ENCODE results near the gene CRAMP1.

Gene CRAMP1

DNA sequence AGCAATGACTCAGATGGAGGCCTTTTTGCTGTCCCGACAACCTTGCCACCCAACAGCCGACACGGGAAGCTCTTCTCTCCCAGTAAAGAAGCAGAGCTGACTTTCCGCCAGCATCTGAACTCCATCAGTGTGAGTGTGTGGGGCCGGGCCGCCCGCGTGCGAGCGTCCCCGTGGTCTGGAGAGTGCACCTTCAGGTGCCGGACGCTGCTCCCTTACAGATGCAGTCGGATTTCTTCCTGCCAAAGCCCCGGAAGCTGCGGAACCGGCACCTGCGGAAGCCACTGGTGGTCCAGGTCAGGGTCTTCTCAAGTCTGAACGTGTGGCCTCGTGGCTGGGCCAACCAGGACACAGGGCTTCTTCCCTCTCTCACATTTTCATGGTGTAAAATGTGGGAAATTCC, 50.4 kb downstream of the CRAMP1 start:
- no peak for DNase-seq

DNA sequence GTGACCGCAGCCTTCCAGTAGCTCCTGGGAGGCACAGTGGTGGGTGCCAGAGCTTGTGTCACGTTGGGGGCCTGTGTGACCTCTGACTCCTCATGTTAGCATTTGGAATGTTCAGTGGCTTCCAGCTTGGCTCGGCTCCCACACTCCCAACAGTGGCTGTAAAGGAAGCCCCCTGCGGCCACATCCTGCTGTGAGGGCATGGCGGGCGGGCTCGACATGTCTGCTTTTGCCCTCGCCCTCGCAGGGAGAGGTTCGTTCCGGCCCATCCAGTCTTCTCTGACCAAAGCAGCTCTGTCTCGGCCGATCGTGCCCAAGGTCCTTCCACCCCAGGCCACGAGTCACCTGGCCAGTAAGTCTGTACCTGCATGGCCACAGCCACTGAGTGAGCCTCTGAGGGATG, 53.7 kb downstream of the CRAMP1 start:
- DNase-seq, result no peak

DNA sequence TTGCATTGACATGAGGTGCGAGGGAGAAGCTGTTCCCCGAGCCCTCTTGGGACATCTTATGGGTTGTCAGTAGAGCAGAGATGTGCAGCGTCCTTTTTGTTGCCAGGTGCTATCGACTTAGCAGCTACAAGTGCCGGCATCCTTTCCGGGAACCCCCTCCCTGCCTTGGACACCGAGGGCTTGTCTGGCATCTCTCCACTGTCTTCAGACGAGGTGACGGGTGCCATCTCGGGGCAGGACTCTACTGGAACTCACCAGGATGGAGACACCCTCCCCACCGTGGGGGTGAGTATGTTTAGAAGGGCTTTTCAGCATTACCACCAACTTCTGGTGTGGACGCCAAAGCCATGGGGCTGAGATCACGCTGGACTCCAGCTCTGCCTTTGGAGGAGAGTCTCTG, 54.2 kb downstream of the CRAMP1 start:
- no peak for DNase-seq

DNA sequence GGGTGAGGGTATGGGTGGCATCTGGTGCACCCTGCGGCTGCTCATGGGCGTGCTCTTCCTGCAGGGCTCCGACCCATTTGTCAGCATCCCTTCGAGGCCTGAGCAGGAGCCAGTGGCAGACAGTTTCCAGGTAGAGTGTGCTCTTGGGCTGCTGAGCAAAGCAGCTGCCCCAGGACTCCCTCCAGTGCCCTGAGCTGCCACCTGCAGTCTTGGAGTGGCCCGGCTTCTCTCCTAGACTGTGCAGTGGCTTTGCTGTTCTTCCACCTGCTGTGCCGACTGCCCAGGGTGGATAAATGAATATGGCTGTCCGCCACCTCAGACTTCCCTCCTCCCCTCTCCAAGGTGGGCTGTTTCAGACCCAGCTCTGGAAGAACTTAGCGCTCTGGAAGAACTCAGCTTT, 55.1 kb downstream of the CRAMP1 start:
- no peak for DNase-seq

DNA sequence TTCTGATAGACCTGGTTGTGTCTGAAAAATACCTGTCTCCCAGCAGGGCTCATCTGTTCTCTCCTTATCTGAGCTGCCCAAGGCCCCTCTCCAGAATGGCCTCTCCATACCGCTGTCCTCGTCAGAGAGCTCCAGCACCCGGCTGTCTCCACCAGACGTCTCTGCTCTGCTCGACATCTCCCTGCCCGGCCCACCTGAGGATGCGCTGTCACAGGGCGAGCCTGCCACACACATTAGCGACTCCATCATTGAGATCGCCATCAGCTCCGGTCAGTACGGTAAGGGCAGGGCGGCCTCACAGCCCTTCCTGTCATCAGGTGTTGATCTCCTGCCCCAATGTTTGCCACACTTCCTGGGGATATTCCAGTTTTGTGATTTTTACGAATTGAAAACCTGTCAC, 55.8 kb downstream of the CRAMP1 start:
- no peak for DNase-seq

DNA sequence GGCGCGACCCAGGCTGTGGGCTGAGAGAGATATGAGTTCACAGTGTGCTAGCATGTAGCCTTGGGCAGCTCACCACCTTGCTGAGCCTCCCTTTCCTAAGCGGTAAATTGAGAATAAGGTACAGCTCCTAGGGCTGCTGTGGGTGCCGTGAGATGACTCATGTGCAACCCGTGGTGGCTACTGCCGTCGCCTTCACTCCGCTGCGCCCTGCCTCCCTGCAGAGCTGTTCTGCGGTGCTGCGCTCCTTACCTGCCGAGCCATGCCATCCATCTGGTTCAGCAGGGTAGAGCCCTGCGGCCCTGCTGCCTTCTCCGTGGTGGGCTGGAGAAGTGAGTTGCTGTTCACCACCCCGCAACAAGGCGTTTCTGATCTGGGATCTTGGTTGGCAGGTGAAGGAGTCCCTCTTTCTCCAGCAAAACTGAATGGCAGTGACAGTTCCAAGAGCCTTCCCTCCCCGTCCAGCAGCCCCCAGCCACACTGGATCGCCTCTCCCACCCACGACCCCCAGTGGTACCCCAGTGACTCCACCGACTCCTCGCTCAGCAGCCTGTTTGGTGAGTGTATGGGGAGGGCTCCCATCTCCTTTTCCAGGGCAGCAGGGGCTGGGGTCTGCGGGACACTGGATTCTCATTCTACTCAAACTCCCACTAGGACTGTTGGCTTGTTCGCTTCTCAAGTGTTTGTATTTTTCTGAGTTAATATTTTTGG, 56.6 kb downstream of the CRAMP1 start:
- no peak for DNase-seq

DNA sequence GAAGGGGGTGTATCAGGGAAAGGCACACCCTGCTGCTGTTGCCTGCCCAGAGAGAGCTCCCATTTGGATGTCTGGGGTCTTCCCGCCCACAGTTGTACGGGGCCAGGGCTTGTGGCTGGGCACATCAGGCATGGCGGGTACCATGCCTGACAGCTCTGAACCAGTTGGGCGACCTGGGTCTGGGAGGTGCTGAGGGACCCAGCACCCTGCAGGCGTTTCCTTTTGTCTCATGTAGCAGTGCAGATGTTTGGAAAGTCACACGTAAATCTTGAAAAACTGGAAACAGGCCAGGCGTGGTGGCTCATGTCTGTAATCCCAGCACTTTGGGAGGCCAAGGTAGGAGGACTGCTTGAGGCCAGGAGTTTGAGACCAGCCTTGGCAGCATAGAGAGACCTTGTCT, 57.5 kb downstream of the CRAMP1 start:
- DNase-seq, result no peak

DNA sequence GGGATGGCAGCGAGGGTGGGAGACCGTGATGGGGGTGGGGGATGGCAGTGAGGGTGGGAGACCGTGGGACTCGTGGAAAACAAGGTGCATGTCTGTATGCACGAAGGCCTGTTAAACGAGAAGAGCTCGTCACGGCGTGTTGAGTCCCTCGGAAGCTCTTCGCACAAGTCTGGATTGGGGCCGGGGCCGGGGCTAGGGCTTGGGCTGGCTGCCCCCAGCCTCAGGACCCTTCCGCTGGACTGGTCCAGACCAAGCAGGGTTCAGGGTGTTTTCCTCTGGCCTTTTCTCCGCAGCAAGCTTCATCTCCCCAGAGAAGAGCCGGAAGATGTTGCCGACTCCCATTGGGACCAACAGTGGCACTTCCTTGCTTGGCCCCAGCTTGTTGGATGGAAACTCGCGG, 58.2 kb downstream of the CRAMP1 start:
- no peak for DNase-seq

DNA sequence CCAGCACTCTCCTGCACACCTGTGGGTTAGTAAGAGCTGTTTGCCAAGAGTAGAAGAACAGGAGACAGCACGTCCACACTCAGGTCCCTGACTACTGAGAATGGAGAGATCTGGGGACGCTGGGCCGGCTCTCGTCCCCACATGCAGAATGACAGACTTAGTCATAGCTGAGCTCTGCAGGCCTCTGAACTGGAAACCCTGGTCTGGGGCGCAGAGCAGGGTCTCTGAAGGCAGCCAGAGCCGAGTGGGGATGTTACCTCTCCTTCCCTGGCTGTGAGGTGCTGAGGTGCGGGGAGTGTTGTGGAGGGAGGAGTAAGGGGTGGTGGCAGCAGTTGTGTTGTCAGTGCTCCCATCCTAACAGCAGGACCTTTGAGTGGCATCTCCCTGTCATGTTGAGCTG, 58.7 kb downstream of the CRAMP1 start:
- no peak for DNase-seq

DNA sequence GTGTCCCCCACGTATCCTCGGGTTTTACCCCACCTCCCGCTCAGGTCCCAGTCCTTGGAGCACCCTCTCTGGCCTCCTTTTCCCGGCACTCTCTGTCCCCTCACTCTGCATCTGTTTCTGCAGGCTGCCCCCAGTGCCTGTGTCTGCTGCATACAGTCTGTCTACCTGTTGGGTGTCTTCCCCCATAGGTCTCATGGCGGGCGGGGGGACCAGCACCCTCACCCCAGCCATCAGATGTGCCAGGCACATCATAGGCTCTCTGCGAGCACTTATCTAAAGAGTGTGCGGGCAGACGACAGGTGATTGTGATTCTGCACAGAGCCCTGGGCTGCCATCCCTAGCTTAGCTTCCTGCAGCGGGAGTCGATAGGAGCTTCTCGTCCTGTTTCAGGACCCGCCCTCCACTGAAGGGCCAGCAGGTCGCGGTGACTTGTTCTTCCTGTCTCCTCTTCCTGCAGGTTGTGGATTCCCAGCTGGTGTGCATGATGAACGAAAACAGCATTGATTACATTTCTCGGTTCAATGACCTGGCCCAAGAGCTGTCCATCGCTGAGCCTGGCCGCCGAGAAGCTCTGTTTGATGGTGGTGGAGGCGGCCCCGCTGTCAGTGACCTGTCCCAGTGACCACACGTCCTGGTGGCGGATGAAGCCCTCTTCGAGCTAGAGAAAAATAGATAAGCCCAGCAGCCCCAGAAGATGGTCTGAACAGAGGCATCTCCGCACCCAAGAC, 61.4 kb downstream of the CRAMP1 start:
- DNase-seq, result no peak

DNA sequence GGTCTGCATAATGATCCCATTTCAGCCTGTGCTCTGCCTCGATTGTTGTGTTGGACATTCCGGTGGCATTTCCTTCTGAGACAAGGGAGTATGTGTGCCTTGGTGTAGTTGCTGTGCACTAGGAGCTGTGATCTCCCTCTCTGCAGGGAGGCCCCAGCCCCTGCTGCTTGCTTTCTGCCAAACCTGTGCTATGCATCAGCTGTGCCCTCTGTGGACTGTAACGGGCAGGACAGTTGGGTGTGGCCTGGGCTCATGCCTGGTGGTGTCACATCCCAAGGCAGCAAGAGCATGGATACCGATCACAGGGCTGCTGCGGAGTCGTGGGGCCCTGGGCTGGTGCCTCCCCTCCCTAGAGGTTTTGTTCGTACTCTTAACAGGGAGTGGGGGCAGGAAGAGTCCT, 62.1 kb downstream of the CRAMP1 start:
- no peak for DNase-seq

DNA sequence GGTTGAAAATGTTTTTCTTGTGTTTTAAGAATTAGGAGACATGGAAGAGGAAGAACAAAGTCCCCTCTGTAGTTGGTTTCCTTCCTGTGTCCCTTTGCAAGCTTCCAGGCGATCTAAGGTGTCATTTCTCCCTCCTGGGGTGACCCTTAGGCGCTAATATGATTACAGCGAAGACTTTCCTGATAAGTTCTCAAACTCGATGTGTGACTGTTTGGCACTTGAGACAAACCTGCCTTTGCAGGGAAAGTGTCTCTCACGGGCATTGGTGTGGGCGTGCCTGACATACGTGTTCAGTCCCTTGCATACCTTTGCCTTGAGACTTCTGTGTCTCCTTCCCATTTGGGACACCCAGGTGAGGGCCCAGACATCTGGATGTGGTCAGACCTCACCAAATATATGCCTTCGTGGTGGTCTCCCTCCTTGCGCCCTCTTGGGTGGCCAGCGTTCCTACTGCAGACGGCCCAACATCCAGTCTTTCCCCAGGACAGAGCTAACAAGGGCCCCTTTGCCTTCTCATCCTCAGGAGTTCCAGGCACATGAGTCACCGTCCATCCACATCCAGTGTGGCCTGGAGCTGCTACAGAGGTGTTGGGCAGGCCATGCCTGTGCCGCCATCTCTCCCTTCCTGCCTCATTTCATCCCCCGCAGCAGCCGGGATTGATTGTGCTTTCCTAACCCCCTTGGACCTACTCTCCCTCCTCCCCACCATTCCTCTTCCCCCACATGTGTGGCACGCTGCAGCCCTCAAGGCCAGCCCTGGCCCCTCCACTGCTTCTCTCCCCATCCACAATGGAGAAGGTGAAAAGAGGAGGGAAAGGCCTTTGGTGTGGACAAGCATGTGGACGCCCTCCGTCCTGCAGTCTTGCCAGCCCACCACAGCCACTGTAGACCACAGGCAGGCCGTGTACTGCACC, 62.8 kb downstream of the CRAMP1 start:
- no peak for DNase-seq

DNA sequence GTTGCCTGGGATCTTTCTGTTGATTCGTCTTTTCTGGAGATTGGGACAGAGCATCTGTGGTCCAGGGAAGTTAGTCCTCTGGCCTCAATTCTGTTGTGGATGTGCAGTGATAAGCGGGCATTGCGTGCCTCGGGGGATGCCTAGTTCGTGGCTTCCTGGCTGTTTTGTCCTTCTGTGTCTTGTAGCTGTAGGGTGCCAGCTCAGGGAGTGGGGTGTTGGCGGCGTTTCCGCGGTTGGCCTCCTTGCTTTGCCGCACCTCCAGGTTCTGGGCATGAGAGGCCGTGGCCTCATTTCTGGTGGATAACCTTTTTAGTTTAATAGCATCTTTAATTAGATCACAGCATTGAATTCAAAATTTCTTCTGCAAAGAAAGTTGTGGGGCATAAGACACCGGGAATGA, 64.5 kb downstream of the CRAMP1 start:
- no peak for DNase-seq

DNA sequence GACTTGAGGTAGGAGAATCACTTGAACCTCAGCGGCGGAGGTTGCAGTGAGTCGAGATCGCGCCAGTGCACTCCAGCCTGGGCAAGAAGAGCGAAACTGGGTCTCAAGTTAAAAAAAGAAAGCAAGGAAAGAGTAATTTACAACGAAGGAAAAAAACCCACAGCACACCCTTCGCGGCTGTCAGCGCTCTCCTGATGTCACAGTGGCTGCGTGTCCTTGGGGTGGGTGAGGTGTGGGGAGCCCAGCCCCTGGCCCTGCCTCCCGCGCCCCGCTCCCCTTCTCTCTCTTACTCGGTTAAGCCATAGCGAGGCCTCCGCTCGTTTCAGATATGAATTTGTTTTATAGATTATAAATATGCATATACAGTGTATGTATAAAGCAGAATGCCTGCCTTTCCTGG, 65.2 kb downstream of the CRAMP1 start:
- DNase-seq, result no peak

DNA sequence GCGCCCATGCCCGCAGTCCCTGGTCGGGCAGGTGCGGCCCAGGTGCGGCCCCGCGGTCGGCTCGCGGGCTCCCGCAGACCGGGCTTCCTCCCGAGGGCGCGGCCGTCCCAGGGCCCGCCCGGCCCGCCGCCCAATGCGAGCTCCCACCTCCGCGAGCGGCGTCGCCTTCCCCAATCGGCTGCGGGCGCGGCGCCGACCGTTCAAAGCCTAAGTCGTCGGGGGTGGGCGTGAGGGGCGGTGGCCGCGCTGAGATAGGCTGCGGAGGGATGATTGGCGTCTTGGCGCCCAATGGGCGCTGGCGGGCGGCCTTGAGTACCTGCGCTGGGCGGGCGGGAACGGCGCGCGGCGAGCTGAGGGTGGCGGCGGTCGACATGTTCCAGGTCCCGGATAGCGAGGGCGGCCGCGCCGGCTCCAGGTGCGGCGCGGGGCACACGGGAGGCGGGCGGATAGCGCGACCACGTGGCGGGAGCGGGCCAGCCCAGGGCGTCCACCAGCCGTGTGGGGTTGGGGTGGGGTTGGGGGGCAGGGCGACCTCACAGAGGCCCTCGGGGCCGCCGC, 65.9 kb downstream of the CRAMP1 start, which contains the start of gene JPT2:
Gene JPT2, plus strand, starts transcription at position 338 of the 558 bp plus-strand sequence. Its CDS starts 34 bp downstream, at position 372.
- DNase-seq, result peak; percentile 89

DNA sequence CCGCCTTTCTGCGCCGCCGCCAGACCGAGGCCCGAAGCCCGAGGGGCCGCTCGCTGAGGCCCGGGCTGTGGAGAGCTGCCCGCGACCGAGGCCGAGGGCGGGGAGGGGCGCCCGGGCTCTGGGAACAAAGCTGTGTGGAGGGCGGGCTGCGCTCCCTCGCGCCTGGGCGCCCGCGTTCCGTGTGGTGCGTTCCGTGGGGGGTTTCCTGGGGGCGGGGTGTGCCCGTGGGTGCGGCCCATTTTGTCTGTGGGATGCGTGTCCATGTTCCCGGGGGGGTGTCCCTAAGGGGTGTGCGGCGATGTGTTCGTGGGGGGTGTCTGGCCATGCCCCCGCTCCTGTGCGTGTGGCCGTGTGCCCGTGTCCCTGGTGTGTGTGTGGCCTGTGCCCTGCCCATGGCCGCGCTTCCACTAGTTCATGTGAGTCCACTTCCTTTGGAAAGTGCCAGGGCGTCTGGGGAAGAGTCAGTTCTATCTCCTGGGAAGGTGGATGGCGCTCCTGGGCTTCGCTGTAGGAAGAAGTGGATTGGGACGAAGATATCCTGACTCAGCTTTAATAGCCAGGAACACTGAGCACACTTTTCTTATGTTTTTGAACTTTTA, 66.4 kb downstream of the CRAMP1 start:
- DNase-seq, result peak; percentile 10

DNA sequence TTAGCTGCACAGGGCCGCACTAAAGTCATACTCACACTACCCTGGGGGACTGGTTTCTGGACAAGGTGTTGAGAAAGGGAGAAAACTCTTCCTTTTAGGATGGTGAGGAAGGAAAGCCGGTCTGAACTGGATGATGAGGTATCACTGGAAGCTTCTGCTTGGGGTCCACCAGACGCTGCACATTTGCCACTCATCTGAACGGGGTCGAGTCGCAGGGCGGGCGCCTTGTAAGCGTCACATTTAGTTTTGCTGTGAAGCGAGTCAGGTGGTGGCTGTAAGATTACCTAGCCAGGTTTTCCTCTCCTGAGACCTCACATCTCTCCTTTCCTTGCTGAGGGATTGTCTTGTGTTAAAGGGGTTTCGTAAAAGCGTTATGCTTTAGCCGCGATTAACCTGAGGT, 68.2 kb downstream of the CRAMP1 start:
- no peak for DNase-seq

DNA sequence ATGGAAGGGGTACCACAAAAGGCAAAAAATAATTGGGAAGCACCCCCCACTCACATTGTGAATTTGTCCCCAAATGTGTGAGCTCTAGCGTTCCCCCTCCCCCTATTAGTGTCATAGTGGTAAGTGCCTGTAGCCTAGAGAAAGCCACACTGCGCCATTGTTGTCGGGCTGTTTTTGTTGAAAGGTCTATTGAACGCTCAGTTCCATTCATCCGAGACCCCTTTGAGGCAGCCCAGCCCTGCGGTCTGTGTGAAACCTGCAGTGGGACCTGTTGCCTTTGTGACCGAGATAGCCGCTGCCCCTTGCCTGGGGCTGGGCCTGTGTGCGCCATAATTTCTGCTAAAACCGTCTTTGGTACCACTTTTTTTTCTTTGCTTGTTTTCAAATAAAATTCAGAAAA, 68.9 kb downstream of the CRAMP1 start:
- DNase-seq, result no peak

DNA sequence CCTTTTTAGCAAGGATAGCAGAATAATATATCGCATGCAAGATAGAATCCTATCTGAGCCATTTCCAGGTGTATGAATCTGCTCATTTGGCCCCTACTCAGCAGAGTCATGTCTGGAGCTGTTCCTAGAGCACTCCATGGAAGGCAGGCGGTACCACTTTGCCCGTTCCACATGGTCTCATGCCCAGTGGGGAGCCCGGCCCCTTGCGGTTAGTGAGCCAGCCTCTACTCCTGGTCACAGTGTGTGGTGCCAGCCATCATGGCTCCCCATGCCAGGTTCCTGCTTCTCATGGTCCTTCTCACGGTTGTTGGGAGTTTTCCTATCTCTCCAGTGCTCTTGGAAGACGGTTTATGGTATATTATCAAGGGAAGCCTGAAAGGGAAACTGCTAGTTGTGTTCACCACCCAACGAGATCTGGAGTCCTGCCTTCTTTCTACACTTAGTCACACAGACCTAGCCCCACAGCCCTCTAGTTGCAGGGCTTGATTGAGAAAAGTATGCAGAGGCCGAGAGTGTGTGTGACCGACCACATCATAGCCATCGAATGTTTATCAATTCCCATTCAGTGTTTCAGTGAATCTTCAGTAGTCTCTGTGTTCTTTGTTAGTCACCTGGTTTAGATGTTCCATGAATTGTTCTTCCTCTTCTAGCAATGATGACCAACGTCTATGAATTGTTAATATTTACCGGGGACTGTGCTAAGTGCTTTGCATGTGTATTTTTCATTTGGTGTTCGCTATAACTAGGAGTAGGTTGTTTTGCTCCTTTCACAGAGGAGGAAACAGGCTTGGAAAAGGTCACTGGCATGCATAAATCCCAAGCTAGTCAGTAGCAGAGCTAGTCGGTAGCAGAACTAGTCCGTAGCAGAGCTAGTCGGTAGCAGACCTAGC, 75.5 kb downstream of the CRAMP1 start:
- no peak for DNase-seq

DNA sequence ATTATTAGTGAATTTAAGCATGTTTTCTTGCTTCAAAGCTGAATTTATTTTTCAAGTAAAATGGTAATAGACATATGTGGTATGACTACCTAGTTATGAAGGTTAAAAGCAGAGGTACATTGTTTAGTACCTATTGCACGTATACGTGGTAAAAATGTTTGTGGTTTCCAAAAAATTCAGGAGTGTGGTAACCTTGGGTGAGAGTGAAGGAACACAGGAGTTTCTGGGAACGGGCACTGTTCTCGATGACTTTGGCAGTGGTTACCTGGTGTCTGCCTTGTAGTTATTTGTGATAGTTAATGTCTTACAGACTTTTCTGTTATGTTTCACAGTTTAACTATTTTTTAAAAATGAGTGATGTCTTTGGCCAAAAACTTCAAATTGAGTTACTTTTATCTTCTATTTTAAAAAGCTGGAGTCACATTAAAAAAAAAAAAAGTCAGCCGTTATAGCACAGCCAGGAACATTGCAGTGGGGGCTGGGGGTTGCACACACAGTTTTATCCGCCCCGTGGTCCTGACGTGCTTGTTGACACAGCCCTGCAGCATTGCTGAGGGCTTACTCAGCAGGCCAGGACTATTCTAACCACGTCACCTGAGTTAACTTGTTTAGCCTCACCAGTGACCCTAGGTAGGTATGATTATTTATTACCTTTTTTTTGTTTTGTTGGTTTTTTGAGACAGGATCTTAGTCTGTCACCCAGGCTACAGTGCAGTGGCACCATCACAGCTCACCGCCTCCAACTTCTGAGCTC, 76.8 kb downstream of the CRAMP1 start:
- DNase-seq, result no peak

DNA sequence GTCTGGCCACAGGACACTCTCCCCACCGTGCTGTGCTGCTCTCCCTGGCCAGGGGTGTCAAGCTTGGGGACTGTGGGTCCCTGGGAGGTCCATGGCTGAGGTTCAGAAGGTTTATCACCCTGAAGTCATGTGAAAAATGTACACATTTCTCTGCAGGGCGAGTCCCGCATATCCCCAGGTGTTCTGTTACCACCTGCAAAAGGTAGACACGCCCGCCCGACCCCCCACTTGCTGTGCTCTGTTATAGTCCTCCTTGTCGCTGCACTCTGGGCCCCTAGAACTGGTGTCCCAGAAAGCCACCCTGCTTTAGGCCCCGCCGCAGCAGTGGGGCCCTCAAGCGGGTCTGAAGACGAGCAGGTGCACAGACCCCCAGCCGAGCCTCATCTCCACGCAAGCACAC, 77.7 kb downstream of the CRAMP1 start:
- DNase-seq, result no peak
